ENCODE results near the gene SDHAF3. TPM values are rescaled to one million over a fixed set of nuclear protein-coding genes. Genes with fewer than 3 reads are reported as not detected.
"Not testable (repeated sequence)": the region's sequence is repeated elsewhere in the genome, so short reads cannot be mapped to it uniquely, and the experiment has no call there.

SDHAF3 gene
- polyA plus RNA-seq, 2 of the 4 experiments (the other 2 are of a cell fraction), result 52.3 to 56.0 TPM

- FAIRE-seq (no peak), ATAC-seq (no peak), DNase-seq (ENCODE audit: low read depth in 1 of 2, low spot score in 1 of 2) (no peak)
- no peaks in the 10 kb centered on the region for H3K9me3 ChIP-seq
- no peak for TF ChIP-seq FOSB (CRISPR knock-in tag; IDR thresholded peaks at IDR 0.05)
- TF ChIP-seq EHMT2 (IDR thresholded peaks at IDR 0.05; ENCODE audit: low read depth), result no peak
- TF ChIP-seq MAFK (IDR thresholded peaks at IDR 0.05; ENCODE audit: partially characterized antibody), result peak; percentile 34
- no peak for TF ChIP-seq RARB (CRISPR knock-in tag; IDR thresholded peaks at IDR 0.05)
- 94% methylated on average over 1 of the region's 1 CpG for WGBS (ENCODE audit: missing lambda C conversion rate)
- H3K4me2 ChIP-seq, result no peak overlapping the region
- H3K4me1 ChIP-seq, result no peaks in the 10 kb centered on the region
- POLR2A ChIA-PET, result interaction anchor here (0.6 kb wide), 1 partner anchor 1171 kb away, joined by 3 read pairs; no protein-coding TSS in a partner anchor
- no peak overlapping the region for H3K27ac ChIP-seq
- CTCF ChIA-PET, result interaction anchor here (0.6 to 0.7 kb wide), 2 partner anchors 32 to 37 kb away, joined by 3 read pairs; no protein-coding TSS in a partner anchor
- H3K4me3 ChIP-seq, result no peak overlapping the region
Observed at GRCh38 chr7:97149843-97150242, 32.3 kb downstream of the SDHAF3 start.

- Histone ChIP-seq H3K9me3 (no peaks in the 10 kb centered on the region), H3K27ac (no peak overlapping the region), H3K4me1 (no peaks in the 10 kb centered on the region), H3K4me3 (no peak overlapping the region), H3K4me2 (no peak overlapping the region)
- ATAC-seq, result no peak
- FAIRE-seq, result no peak
- ChIA-PET CTCF (no interaction called here), POLR2A (no interaction called here)
- DNase-seq (ENCODE audit: low read depth in 1 of 2, low spot score in 1 of 2), result no peak
- TF ChIP-seq HOXB5 (CRISPR knock-in tag; IDR thresholded peaks at IDR 0.05) (no peak), MAFK (IDR thresholded peaks at IDR 0.05; ENCODE audit: partially characterized antibody) (peak; percentile 81)
- 87% methylated on average over 2 of the region's 2 CpGs for WGBS (ENCODE audit: missing lambda C conversion rate)
Observed at GRCh38 chr7:97155897-97156418, 38.5 kb downstream of the SDHAF3 start.

GRCh38 chr7:97159984-97160383, 42.5 kb downstream of the SDHAF3 start:
- WGBS (ENCODE audit: missing lambda C conversion rate), result 89% methylated on average over 6 of the region's 26 CpGs
- CTCF ChIA-PET, result interaction anchor here (2.5 kb wide), 1 partner anchor 55 kb away, joined by 6 read pairs; no protein-coding TSS in a partner anchor

GRCh38 chr7:97161609-97162008, 44.1 kb downstream of the SDHAF3 start:
- not testable (repeated sequence) for ATAC-seq

More at GRCh38 chr7:97159984-97160383, 42.5 kb downstream of the SDHAF3 start:
- H3K4me3 ChIP-seq; DNase-seq (ENCODE audit: low read depth in 1 of 2, low spot score in 1 of 2); FAIRE-seq; H3K27ac ChIP-seq; ATAC-seq; POLR2A ChIA-PET; H3K4me1 ChIP-seq; H3K9me3 ChIP-seq; H3K4me2 ChIP-seq: not testable (repeated sequence)

GRCh38 chr7:97166308-97166707, 48.8 kb downstream of the SDHAF3 start:
- POLR2A ChIA-PET, result no interaction called here
- FAIRE-seq, result no peak

More at GRCh38 chr7:97161609-97162008, 44.1 kb downstream of the SDHAF3 start:
- FAIRE-seq; POLR2A ChIA-PET; H3K4me1 ChIP-seq; H3K4me2 ChIP-seq; DNase-seq (ENCODE audit: low read depth in 1 of 2, low spot score in 1 of 2); H3K27ac ChIP-seq; CTCF ChIA-PET; H3K9me3 ChIP-seq; H3K4me3 ChIP-seq: not testable (repeated sequence)
- WGBS (ENCODE audit: missing lambda C conversion rate), result 95% methylated on average over 1 of the region's 1 CpG

More at GRCh38 chr7:97166308-97166707, 48.8 kb downstream of the SDHAF3 start:
- ATAC-seq (no peak), DNase-seq (ENCODE audit: low read depth in 1 of 2, low spot score in 1 of 2) (no peak)
- CTCF ChIA-PET, result no interaction called here
- no peak for TF ChIP-seq JUNB (IDR thresholded peaks at IDR 0.05)
- no peak for TF ChIP-seq PBX3 (IDR thresholded peaks at IDR 0.05)
- TF ChIP-seq E2F6 (IDR thresholded peaks at IDR 0.05; ENCODE audit: borderline replicate concordance, low read depth), result no peak
- no peak for TF ChIP-seq NPAS2 (CRISPR knock-in tag; IDR thresholded peaks at IDR 0.05; ENCODE audit: borderline replicate concordance)
- TF ChIP-seq ATOH8 (CRISPR knock-in tag; IDR thresholded peaks at IDR 0.05; ENCODE audit: low read depth), result no peak
- no peak for TF ChIP-seq PHF8 (IDR thresholded peaks at IDR 0.05; ENCODE audit: borderline replicate concordance, low read depth)
- no peak for TF ChIP-seq RAD21 (conservative IDR thresholded peaks at IDR 0.05 in 1 of 2, IDR thresholded peaks at IDR 0.05 in 1 of 2)
- TF ChIP-seq FOSB (CRISPR knock-in tag; IDR thresholded peaks at IDR 0.05), result no peak
- no peak for TF ChIP-seq RNF2 (IDR thresholded peaks at IDR 0.05; ENCODE audit: borderline replicate concordance, low read depth)
- TF ChIP-seq CBX2 (IDR thresholded peaks at IDR 0.05; ENCODE audit: borderline replicate concordance, low read depth), result no peak
- TF ChIP-seq RCOR1 (IDR thresholded peaks at IDR 0.05; ENCODE audit: low read depth, low read length), result no peak
- no peak for TF ChIP-seq CEBPB (IDR thresholded peaks at IDR 0.05)
- TF ChIP-seq ZNF302 (CRISPR knock-in tag; IDR thresholded peaks at IDR 0.05), result no peak
- no peak for TF ChIP-seq CTCF (IDR thresholded peaks at IDR 0.05)
- TF ChIP-seq FOSL2 (IDR thresholded peaks at IDR 0.05), result no peak
- TF ChIP-seq FOSL2 (CRISPR knock-in tag; IDR thresholded peaks at IDR 0.05), result no peak
- Histone ChIP-seq H3K4me3 (no peak overlapping the region), H3K4me2 (no peak overlapping the region), H3K9me3 (no peaks in the 10 kb centered on the region), H3K27ac (no peak overlapping the region), H3K4me1 (no peaks in the 10 kb centered on the region)
- 90% methylated on average over 2 of the region's 2 CpGs for WGBS (ENCODE audit: missing lambda C conversion rate)

Data from A549 (cell line).